GM19463 (cell line): ENCODE data around the gene HMCN2.
"Not testable (repeated sequence)": the region's sequence is repeated elsewhere in the genome, so short reads cannot be mapped to it uniquely, and the experiment has no call there.

ENCODE experiments used
- ATAC-seq: cut with Tn5 transposase; IDR thresholded peaks from one replicate; pipeline ENCODE4 v1.9.1; 2021; ENCODE audit warnings: mild to moderate bottlenecking, moderate library complexity; ENCODE audit not compliant: unreplicated experiment

The HMCN2 gene

DNA sequence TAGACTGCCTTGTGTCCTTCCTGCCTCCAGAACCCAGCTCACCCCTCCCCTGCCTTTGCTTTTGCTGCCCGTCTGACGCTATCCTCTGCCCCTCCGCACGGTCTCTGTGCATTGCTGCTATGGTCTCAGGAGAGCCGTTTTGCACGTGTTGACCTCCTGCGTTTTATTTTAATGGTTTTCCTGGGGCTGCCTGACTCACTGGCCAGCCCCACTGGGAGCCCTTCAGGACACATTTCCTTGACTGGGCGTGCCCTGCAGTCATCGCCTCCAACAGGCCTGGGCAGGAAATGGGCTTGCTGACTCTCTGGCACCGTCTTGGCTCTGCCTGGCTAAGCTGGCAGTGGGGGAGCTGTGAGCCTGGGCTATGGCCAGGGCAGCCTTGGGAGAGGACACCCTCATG, 161.3 kb downstream of the HMCN2 start:
- no peak for ATAC-seq

DNA sequence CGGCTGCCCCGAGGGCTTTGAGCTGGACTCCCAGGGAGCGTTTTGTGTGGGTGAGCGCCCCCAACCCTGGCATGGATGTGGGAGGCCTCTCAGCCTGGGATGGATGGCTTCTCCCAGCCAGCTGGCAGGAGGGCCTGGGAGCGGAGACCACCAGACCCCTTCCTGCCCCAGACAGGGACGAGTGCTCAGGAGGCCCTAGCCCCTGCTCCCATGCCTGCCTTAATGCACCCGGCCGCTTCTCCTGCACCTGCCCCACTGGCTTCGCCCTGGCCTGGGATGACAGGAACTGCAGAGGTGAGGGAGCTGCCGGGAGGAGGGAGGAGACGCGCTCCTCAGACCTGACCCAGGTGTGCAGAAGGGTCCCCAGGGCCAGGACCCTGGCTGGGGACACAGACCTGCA, 161.8 kb downstream of the HMCN2 start:
- no peak for ATAC-seq

DNA sequence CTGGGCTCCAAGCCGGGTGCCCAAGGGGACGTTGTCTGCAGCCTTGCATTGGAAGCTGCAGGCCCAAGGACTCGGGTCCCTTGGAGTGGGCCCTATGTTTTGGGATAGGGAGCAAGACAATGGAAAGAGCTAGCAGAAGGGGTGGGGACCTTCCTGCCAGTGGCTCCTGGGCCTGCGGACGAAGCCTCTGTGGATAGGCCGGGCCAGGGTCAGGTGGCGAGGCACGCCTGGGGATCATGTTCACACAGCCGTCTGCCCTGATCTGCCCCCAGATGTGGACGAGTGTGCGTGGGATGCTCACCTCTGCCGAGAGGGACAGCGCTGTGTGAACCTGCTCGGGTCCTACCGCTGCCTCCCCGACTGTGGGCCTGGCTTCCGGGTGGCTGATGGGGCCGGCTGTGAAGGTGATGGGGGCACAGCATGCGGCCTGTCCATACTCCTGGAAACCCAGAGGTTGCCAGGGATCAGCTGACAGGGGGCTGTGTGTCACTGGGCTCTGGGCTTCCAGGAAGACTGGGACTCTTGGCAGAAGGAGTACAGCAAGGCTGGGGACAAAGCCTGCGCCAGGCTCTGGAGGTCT, 162.6 kb downstream of the HMCN2 start:
- ATAC-seq, result no peak

DNA sequence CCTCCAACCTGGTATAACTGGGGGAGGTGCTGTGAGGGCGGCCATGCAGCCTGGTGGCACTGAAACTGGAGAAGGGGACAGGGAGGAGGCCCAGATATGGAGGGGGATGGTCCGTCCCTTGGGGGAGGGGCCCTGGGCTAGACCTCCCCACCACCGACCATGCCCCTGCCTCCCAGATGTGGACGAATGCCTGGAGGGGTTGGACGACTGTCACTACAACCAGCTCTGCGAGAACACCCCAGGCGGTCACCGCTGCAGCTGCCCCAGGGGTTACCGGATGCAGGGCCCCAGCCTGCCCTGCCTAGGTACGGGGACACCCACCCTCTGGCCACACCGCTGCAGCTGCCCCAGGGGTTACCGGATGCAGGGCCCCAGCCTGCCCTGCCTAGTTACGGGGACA, 163.8 kb downstream of the HMCN2 start:
- no peak for ATAC-seq

DNA sequence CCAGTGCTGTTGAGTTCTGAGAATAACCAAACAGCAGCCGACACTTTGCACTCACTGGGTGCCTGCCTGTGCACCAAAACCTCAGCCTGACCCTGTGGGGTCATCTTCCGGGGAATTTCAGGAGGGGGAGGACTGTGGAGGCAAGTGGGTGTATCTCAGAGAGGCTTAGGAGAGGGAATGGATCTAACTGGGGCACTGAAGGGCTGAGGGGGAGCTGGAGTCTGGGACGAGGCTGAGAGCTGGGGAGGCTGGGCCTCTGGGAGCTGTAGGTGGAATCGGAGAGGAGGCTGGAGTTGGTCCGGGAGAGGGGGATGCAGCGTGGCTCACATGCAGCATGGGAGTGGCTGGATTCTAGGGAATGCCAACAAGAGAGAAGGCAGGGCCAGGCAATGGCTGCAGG, 164.3 kb downstream of the HMCN2 start:
- no peak for ATAC-seq

DNA sequence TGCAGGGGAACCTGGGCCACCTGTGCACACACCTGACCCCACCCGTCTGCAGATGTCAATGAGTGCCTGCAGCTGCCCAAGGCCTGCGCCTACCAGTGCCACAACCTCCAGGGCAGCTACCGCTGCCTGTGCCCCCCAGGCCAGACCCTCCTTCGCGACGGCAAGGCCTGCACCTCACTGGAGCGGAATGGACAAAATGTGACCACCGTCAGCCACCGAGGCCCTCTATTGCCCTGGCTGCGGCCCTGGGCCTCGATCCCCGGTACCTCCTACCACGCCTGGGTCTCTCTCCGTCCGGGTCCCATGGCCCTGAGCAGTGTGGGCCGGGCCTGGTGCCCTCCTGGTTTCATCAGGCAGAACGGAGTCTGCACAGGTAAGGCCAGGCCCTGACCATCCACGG, 164.7 kb downstream of the HMCN2 start:
- ATAC-seq, result no peak

DNA sequence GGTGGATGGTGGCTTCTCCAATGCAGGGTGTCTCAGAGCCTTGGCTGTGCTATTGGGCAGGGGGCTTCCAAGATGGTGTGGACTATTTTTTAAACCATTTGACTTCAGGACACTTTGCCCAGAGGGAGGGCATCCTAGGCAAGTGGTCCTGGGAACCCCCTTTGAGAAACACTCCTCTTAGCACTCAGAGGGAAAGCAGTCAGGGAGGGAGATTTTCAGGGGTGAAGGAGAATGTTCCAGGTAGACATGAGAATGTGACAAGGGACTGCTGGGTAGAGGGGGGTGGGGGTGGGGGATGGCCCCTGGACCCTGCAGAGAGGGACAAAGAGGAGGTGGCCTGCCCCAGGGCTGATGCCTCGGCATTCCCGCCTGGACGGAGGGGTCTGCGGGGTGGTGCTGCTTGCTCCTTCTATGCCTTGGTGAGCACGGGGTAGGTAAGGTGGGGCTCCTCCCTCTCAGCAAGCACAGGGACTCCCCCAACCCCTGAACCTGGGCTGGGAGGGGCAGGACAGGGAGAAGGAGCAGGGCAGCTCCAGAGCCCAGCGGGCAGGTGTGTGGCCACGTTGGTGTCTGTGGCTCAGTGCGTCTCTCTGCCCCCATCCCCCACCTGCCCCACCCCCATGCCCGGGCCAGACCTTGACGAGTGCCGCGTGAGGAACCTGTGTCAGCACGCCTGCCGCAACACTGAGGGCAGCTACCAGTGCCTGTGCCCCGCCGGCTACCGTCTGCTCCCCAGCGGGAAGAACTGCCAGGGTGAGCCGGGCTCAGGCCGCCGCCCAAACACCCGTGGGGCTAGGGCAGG, 165.4 kb downstream of the HMCN2 start:
- ATAC-seq, result no peak

DNA sequence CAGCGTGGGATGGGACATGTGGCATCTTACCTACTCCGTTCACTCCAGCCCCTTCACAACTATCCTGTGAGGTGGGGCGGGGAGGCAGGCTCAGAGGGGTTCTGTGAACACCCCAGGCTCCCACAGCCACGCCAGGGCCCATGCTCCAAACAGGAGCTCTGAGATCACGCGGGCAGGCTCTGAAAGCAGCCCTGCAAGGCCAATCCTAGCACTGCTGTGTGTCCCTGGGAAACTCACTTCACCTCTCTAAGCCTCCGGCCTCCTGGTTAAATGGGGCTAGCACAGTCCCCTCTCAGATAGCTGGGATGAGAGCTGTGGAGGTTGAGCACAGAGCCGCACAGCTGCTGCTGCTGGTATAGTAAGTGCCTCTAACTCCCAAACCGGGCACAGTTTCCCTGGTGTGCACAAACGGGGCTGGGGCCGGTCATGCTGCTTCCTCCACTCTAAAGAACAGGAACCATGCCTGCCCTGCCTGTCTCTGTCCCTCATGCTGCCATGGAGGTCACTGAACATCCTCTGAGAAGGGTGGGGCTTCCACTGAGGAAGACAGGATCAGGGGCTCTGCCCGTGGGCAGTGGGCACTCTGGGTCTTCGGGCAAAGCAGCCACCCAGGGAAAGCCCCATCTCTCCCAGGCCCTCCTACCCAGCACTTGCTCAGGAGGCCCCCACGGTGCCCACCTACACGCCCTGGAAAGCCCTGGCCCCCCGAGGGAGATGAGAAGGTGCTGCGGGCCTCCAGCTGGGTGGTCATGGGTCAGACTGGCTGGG, 166.2 kb downstream of the HMCN2 start:
- no peak for ATAC-seq

DNA sequence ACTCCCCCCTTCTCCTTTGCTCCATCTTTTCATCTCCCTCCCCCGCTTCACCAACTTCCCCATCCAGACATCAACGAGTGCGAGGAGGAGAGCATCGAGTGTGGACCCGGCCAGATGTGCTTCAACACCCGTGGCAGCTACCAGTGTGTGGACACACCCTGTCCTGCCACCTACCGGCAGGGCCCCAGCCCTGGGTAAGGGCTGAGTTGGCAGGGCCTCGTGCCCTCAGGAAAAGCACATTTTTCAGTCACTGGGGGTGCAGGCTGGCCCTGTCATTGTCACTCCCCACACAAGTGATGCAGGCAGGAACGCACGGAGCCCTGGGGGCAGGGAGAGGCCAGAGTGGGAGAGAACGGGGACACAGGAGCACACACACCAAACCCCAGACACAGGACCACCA, 166.8 kb downstream of the HMCN2 start:
- ATAC-seq, result no peak

DNA sequence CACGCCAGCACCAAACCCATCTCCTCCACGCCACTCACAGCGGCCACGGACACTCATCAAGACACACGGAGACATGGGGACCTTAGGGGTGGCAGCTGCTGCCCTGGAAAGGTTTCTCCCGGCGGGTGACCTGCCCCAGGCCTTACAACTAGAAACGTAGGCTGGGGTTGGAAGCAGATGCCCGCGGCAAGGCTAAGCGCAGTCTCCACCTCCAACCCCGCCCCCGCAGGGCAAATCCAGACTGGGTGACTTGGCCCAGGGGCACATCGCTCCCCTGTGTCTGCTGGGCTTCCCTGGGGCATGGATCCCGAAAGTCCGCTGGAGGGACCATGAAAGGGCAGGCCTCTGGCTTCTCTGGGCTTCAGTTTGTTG, 167.2 kb downstream of the HMCN2 start:
- ATAC-seq, result no peak

DNA sequence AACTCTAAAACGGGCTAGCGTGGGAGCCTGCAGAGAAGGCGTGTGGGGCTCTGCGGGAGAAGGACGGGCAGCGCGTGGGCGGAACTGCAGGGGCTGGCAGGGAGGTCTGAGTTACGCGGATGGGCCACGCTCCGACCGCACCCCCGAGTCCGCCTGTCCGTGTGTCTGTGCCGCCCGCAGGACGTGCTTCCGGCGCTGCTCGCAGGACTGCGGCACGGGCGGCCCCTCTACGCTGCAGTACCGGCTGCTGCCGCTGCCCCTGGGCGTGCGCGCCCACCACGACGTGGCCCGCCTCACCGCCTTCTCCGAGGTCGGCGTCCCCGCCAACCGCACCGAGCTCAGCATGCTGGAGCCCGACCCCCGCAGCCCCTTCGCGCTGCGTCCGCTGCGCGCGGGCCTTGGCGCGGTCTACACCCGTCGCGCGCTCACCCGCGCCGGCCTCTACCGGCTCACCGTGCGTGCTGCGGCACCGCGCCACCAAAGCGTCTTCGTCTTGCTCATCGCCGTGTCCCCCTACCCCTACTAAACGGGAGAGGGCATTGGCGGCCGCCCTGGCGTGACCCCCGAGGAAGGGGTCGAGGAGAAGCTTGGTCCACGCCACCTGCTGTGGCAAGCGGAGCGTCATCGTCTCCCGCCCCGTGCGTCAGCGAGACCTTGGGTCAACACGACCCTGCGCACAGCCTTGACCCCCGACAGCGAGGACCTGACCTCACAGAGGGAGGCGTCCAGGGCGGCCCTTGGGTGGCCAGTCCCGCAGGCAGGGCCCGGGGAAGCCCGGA, 167.8 kb downstream of the HMCN2 start:
- ATAC-seq, result no peak

DNA sequence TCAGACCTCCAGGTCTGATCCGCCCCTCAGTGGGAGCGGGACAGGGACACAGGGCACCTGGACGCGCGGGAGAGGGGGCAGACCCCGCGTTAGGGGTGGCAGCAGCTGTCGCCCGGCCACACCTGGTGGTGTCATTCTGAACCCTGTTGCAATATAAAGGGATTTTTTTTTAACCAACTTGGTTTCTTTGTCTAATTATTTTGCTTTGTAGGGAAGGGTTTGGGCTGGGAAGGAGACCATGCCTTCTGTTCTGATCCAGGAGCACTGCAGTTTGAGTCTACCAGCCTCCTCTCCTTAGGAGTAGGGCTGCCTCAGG, 168.3 kb downstream of the HMCN2 start:
- no peak for ATAC-seq

DNA sequence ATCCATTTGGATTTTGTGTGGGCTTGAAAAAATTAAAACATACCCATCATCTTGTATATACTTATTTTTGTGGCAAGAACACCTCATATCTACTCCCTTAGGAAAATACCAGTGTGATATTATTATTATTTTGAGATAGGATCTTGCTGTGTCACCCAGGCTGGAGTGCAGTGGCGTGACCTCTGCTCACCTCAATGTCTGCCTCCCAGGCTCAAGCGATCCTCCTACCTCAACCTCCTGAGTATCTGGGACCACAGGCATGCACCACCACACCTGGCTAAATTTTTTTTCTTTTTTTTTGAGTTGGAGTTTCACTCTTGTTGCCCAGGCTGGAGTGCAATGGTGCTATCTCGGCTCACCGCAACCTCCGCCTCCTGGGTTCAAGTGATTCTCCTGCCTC, 169.1 kb downstream of the HMCN2 start:
- ATAC-seq, result not testable (repeated sequence)

DNA sequence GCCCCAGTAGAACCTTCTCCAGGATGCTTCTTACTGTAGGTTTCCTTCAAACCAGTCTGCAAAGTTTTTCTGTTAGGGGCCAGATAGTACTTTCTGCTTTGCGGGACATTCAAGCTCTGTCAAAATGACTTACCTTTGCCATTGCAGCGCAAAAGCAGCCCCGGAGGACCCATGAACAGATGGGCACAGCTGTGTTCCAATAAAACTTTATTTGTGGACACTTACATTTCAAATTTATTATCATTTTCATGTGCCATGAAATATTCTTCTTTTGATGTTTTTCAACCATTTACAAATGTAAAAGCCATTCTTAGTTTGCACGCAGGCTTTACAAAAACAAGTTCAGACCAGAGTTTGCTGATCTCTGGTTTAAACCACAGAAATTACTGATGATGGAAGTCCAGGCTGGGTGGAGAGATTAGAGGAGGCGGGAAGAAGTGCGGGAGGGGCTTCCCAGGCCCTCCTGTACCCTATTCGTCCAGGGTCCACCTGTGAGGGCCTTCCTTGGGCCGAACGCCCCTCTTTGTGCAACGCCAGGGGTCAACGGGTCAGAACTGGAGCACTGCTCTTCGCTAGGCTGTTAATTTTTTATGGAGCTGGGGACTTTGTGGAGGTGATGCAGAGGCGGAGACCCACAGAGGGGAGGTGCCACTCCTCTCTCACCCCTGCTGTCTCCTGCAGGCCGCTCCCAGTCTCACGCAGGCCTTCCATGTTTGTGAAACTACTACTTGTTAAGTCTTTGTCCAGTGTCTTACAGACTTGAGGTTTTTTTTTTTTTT, 171.6 kb downstream of the HMCN2 start:
- ATAC-seq, result no peak

DNA sequence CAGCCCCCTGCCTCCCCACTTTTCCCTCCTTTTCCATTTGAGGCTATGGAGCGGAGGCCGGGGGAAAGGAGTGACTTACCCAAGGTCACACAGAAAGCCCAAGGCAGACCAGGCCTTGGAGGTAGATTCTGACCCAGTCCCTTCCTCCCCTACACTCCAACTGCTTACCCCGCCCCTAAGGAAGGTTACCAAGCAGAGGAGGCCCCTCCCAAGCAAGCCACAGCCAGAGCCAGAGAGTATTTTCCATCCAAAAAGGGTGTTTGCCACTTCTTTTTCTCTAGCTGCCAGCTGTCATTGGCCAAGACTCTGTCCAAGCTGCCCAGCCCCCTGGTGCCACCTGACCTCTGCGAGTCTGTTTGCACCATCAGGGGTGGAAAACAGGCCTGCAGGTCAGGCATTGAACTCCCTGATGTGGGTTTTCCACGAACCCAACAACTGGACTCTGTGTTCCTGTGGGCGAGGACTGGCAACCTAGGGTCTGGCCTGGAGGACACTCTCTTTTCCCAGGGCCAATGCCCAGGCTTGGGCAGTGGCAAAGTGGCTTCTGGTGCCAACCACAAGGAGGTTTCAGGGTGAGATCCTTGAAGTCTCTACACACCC, 172.9 kb downstream of the HMCN2 start:
- no peak for ATAC-seq

DNA sequence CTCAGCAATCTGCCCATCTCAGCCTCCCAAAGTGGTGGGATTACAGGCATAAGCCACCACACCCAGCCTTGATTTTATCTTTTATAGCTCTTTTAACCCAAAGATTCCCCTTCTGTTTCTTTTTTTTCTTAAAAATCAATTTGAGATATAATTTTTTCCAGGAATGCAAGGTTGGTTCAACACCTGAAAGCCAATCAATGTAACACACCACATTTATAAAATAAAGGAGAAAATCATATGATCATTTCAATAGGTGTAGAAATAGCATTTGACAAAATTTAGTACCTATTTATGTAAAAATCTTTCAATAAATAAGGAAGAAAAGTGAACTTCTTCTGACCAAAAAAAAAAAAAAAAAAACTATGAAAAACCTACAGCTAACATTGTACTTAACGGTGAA, 175.5 kb downstream of the HMCN2 start:
- ATAC-seq, result no peak

DNA sequence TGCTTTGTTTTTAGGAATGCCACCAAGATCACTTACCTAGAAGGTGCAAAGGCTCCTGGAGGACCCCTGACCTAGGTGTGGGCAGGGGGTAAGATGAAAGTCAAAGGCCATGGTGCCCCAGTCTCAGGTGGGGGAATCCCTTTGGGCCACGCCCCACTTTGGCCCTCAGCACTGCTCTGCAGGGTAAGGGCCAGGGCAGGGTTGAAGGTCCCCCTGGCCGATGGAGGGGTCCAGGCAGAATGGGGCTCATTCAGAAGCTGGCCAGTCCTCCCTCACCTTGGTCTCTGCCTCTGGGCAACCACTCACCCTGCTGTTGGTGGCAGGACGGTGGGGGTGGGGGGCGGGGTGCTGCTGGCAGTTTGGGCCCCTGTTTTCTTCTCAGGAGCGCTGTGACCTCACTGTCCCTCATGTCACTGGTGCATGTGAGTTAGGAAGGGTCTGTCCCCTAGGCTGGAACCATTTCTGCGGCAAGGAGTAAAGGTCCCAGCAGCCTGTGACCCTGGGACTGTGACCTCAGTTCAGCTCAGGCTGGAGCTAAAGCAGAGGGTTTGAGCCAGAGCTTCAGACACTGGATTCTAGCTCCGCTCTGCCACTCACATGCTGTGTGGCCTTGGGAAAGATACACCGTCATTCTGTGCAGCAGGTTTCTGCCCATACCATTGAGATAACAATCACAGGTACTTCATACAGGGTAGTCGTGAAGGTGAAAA, 177.3 kb downstream of the HMCN2 start:
- no peak for ATAC-seq

DNA sequence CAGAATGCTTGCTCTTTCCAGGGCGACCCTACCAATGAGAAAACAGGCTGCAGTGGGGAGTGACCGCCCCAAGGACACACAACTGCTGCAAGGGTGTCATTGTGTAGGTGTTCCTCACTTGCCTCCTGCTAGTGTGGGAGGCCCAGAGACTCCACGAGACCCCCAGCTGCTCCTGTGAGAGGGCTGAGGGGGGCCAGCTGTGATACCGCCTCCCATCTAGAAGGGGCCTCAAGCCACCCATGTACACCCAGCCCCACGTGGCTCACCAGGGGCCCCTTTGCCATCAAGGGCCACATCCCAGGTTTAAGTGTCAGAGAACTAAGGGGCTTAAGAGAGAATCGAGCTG, 177.9 kb downstream of the HMCN2 start:
- no peak for ATAC-seq

DNA sequence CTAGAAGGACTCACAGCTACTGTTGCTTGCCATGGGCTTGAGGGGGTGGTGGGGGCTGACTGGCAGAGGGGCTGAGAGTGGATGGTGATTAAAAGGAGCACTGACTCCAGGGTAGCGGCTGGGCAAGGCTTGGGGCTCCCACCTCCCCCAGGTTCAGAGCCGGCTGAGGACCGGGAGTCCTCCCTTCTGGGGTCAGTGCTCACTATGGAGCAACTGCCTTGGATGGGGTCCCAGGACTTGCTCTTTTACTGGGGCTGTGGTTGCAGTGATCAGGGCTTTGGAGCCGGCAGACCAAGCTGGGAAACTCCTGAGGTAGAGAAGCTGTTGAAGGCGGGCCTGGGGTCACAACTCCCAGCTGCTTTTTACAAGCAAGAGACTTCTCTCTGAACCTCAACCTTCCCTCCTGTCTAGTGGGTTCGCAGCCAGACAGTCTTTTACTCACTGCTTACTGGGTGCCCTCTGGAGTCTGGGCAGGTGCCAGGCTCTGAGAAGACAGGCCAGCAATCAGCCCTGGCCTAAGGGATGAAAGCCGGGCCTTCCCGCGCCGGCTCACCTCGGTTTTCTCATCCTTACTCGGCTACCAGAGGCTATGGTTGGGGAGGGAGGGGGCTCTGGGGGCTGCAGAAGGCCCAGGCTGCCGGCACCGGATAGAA, 178.4 kb downstream of the HMCN2 start:
- no peak for ATAC-seq
